Measurements from ENCODE around the gene CARD10. TPM values are rescaled to one million over a fixed set of nuclear protein-coding genes. Genes with fewer than 3 reads are reported as not detected.

Gene CARD10
- total RNA-seq, 1 experiment from 2014 or later, result 17.7 TPM

- Histone ChIP-seq H4K91ac (ENCODE audit: insufficient read length, low read depth, low read length) (no peak overlapping the region), H3K18ac (ENCODE audit: insufficient read length, low read depth, low read length) (no peak overlapping the region), H3T11ph (ENCODE audit: low read length) (no peak overlapping the region), H3K27ac (ENCODE audit: insufficient read length, low read depth, low read length) (no peak overlapping the region), H2AK5ac (ENCODE audit: insufficient read length, low read length) (no peak overlapping the region), H3K9me3 (ENCODE audit: control insufficient read depth, low read depth, low read length) (no peaks in the 10 kb centered on the region), H2BK20ac (ENCODE audit: low read depth, low read length, poor library complexity, severe bottlenecking) (no peak overlapping the region), H2BK12ac (ENCODE audit: insufficient read length, low read depth, low read length) (no peak overlapping the region), H3K56ac (ENCODE audit: insufficient read length, low read depth, low read length) (no peak overlapping the region), H3K9ac (ENCODE audit: extremely low read depth, insufficient read length, low read length) (no peak overlapping the region), H2BK15ac (ENCODE audit: low read depth, low read length) (no peak overlapping the region), H4K5ac (ENCODE audit: insufficient read length, low read depth, low read length) (no peak overlapping the region), H4K8ac (replicated peaks; ENCODE audit: insufficient read length, low read depth, low read length) (no peak overlapping the region), H3K23me2 (ENCODE audit: insufficient read length, low read depth, low read length, poor library complexity, severe bottlenecking) (no peaks in the 10 kb centered on the region), H3K4ac (ENCODE audit: low read depth, low read length) (no peak overlapping the region), H3K79me2 (ENCODE audit: insufficient read depth, low read length) (no peaks in the 10 kb centered on the region), H3K14ac (ENCODE audit: insufficient read depth, low read length) (no peak overlapping the region), H3K23ac (ENCODE audit: insufficient read length, low read depth, low read length) (no peak overlapping the region), H3K4me2 (ENCODE audit: insufficient read depth, insufficient read length, low read length) (no peak overlapping the region), H2BK5ac (ENCODE audit: insufficient read length, low read length) (no peak overlapping the region), H3K27me3 (ENCODE audit: insufficient read depth, low read length) (no peaks in the 10 kb centered on the region), H3K4me1 (ENCODE audit: insufficient read depth, low read length) (no peaks in the 10 kb centered on the region), H2AFZ (ENCODE audit: low read length) (no peak overlapping the region), H4K20me1 (ENCODE audit: control insufficient read depth, insufficient read depth, insufficient read length) (no peaks in the 10 kb centered on the region), H3K79me1 (ENCODE audit: insufficient read depth, low read depth, low read length, poor library complexity, severe bottlenecking) (no peaks in the 10 kb centered on the region), H2BK120ac (ENCODE audit: low read depth, low read length, poor library complexity, severe bottlenecking) (no peak overlapping the region)
- Mint-ChIP-seq H3K27me3 (ENCODE audit: low read depth) (peaks cover 15% of the 10 kb centered on the region), H3K27ac (peak overlapping the region in 2 of 3 experiments; percentile 57 to 67; a peak in 1 of 7 replicates), H3K4me3 (no peak overlapping the region), H3K4me1 (peaks cover 2 to 13% of the 10 kb centered on the region in 2 experiments; a peak in 3 of 4 replicates), H3K9me3 (no peaks in the 10 kb centered on the region), H3K36me3 (ENCODE audit: insufficient read depth in 1 of 3, low read depth in 3 of 3) (no peaks in the 10 kb centered on the region)
- WGBS (ENCODE audit: extremely low coverage, insufficient read length, low lambda C conversion rate), result no CpG with 5 or more reads among the region's 14 CpGs
- TF ChIP-seq, protein P1, sequence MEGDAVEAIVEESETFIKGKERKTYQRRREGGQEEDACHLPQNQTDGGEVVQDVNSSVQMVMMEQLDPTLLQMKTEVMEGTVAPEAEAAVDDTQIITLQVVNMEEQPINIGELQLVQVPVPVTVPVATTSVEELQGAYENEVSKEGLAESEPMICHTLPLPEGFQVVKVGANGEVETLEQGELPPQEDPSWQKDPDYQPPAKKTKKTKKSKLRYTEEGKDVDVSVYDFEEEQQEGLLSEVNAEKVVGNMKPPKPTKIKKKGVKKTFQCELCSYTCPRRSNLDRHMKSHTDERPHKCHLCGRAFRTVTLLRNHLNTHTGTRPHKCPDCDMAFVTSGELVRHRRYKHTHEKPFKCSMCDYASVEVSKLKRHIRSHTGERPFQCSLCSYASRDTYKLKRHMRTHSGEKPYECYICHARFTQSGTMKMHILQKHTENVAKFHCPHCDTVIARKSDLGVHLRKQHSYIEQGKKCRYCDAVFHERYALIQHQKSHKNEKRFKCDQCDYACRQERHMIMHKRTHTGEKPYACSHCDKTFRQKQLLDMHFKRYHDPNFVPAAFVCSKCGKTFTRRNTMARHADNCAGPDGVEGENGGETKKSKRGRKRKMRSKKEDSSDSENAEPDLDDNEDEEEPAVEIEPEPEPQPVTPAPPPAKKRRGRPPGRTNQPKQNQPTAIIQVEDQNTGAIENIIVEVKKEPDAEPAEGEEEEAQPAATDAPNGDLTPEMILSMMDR (conservative IDR thresholded peaks at IDR 0.05), result no peak
- DNase-seq, result no peak
Observed at GRCh38 chr22:37476389-37477329, 42.6 kb downstream of the CARD10 start.
